Measurements from ENCODE around the gene ELMO1.

DNA sequence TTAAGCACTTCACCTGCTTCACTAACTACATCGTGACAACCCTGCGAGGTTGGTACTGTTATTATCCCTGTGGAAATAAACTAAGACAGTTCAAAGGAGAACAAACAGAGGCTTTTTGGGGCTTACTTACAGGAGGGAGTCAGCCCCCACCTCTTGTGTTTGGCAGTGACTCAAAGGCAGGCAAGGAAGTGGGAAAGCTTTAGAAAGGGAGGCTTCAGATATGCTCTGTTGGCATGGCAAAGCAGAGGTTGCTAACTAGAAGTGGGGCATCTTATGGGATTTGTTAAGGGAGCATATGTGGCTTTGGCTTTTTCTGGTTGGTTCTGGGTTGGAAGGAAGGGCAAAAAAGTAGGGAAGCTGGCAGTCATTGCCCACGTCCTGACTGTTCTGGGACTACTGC, 639.6 kb downstream of the ELMO1 start:
- TF ChIP-seq CTCF (conservative IDR thresholded peaks at IDR 0.05; ENCODE audit: low read depth, low read length): no peak
- TF ChIP-seq EZH2phosphoT487 (IDR thresholded peaks at IDR 0.05; ENCODE audit: borderline replicate concordance, low read length): no peak
- TF ChIP-seq EZH2 (IDR thresholded peaks at IDR 0.05; ENCODE audit: low read length, unreplicated experiment): no peak
